Uterus (tissue), 4 donors: ENCODE results near the gene ASIC2. TPM values are rescaled to one million over a fixed set of nuclear protein-coding genes. Genes with fewer than 3 reads are reported as not detected.

Source experiments
- DNase-seq, 2 donors: peaks; one replicate each; pipeline ENCODE4 v3.0.0-alpha.2; 2019 to 2020
- H3K27ac ChIP-seq, 2 donors: fragments of 200-600 bp; sonication (generic); 1 replicate in 1 of 2; 2 replicates in 1 of 2; pipeline ENCODE4 v1.5.1; 2016 to 2018
- H3K27me3 ChIP-seq, 2 donors: fragments of 200-600 bp; sonication (generic); one replicate each; pipeline ENCODE4 v1.5.1; 2018 to 2019; ENCODE audit warnings: control low read depth in 1 of 2
- H3K36me3 ChIP-seq, 2 donors: fragments of 200-600 bp; sonication (generic); one replicate each; pipeline ENCODE4 v1.5.1; 2019; ENCODE audit warnings: control low read depth in 1 of 2
- H3K4me1 ChIP-seq, 2 donors: fragments of 200-600 bp; sonication (generic); one replicate each; pipeline ENCODE4 v1.5.1; 2018 to 2019; ENCODE audit warnings: control low read depth in 1 of 2
- H3K4me3 ChIP-seq, 2 donors: fragments of 200-600 bp; sonication (generic); 1 replicate in 1 of 2; 2 replicates in 1 of 2; pipeline ENCODE4 v1.5.1; 2018 to 2019; ENCODE audit warnings: mild to moderate bottlenecking in 1 of 2
- H3K9me3 ChIP-seq, 2 donors: fragments of 200-600 bp; sonication (generic); one replicate each; pipeline ENCODE4 v1.5.1; 2019; ENCODE audit warnings: control low read depth in 1 of 2
- POLR2A ChIP-seq, 2 donors: fragments of 450-650 bp; IDR thresholded peaks; one replicate each; pipeline ENCODE4 v1.6.1; 2016; ENCODE audit warnings: antibody characterized with exemption in 2 of 2, mild to moderate bottlenecking in 1 of 2, moderate library complexity in 1 of 2
- intact Hi-C: fragments of 100-400 bp; cut with DNase I; formaldehyde crosslinking; loops from one replicate; pipeline ENCODE4 v1.15.1; 2023; ENCODE audit warnings: low total_unique reads
- total RNA-seq, 4 donors: library from RNA; depleted of rRNA in 3 of 4; stranded (reverse); fragments of >200 nt in 3 of 4; gene quantifications; one replicate each; pipeline versions ENCODE4 v1.1.0 to v1.2.4, GENCODE V29; 2014 to 2023
- TF ChIP-seq, protein P1 (sequence below), 4 experiments: fragments of 200-600 bp in 2 of 4; fragments of 450-650 bp in 2 of 4; sonication (generic) in 2 of 4; IDR thresholded peaks; one replicate each; pipeline ENCODE4 v1.5.1; 2016 to 2019; ENCODE audit warnings: antibody characterized with exemption in 4 of 4, mild to moderate bottlenecking in 2 of 4, moderate library complexity in 1 of 4
- donor health status: DM: yes; HTN: yes; CAD: no.

The ASIC2 gene
- total RNA-seq, 4 donors from 2014 or later: 1.2 to 1.4 TPM; not detected in 2

DNA sequence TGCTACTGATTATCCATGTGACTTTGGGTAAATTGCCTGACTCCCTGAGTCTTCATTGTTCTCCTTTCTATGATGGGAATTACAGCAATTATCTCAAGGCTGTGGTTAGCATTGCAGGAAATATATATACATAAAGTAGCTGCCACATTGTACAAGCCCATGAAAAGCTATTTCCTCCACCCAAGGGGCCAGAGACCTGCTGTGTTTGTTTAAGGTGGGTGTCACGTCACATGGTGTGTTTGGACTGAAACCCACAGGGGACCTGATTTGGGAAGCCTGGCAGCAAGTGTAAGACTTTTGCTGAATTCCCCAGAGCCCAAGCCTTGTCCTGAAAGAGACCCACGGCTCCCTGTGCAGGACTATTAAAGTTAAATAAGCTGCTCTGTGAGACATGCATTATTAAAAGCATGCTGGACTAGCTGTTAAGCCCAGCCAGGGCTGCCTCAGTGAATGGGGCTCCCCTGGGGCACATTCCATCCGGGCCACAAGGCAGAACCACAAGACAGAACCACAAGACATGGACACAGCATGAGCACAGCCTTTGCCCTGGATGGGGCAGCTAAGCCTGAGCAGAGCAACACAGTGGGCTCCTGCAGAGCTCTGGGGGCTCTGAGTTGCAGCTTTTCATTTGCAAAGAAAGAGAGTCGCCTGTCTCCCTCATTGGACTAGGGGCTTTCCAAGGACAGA, 152.5 kb downstream of the ASIC2 start:
- no peaks in the 10 kb centered on the region for H3K36me3 ChIP-seq
- intact Hi-C loops: no loop called here
- H3K4me1 ChIP-seq: no peaks in the 10 kb centered on the region
- no peak overlapping the region for H3K4me3 ChIP-seq
- no peaks in the 10 kb centered on the region for H3K27me3 ChIP-seq
- no peak for TF ChIP-seq POLR2A (IDR thresholded peaks at IDR 0.05)
- TF ChIP-seq, protein P1, sequence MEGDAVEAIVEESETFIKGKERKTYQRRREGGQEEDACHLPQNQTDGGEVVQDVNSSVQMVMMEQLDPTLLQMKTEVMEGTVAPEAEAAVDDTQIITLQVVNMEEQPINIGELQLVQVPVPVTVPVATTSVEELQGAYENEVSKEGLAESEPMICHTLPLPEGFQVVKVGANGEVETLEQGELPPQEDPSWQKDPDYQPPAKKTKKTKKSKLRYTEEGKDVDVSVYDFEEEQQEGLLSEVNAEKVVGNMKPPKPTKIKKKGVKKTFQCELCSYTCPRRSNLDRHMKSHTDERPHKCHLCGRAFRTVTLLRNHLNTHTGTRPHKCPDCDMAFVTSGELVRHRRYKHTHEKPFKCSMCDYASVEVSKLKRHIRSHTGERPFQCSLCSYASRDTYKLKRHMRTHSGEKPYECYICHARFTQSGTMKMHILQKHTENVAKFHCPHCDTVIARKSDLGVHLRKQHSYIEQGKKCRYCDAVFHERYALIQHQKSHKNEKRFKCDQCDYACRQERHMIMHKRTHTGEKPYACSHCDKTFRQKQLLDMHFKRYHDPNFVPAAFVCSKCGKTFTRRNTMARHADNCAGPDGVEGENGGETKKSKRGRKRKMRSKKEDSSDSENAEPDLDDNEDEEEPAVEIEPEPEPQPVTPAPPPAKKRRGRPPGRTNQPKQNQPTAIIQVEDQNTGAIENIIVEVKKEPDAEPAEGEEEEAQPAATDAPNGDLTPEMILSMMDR (IDR thresholded peaks at IDR 0.05): no peak
- no peak overlapping the region for H3K27ac ChIP-seq
- DNase-seq: no peak
- no peaks in the 10 kb centered on the region for H3K9me3 ChIP-seq

DNA sequence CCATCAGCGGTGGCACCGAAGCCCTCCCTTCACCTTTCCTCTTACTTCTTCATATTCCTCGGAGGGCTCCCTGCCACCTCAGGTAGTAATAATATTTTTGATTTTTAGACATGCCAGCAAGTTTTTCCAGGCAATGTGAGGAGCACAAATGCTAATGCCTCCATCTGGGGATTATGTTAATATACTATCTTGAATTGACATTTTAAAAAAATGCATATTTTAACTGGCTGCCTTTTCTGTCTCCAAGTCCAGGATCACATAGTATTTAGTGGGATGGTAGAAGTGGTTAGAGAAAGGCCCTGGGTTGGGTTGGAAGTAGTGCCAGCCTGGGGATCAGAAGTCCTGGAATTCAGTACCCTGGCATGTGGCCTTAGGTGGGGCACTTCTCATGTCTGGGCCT, 154.5 kb downstream of the ASIC2 start:
- intact Hi-C loops: no loop called here
- no peak for TF ChIP-seq POLR2A (IDR thresholded peaks at IDR 0.05)
- TF ChIP-seq, protein P1 (IDR thresholded peaks at IDR 0.05): no peak
- no peaks in the 10 kb centered on the region for H3K4me1 ChIP-seq

DNA sequence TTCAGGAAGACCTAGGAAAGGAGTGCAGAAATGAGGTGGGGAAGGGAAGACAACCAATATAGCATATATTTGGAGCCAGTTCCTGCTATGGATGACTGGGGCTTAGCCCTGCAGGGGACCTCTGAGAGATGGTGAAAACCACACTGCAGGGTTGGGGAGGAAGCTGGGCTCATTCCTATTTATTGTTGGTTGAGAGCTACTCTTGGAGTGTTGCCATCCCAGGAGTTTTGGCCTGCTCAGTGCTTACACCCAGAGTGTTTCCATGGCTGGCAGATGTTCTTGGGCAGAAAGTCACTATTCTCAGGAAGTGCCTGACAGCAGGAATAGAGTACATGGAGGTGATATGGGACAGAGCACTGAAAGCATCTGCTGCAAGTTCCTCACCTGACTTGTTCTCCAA, 155.7 kb downstream of the ASIC2 start:
- no peak overlapping the region for H3K4me3 ChIP-seq
- TF ChIP-seq POLR2A (IDR thresholded peaks at IDR 0.05): no peak
- TF ChIP-seq, protein P1 (IDR thresholded peaks at IDR 0.05): no peak
- H3K4me1 ChIP-seq: no peaks in the 10 kb centered on the region
- H3K27ac ChIP-seq: no peak overlapping the region
- intact Hi-C loops: no loop called here
- no peaks in the 10 kb centered on the region for H3K36me3 ChIP-seq
- H3K27me3 ChIP-seq: no peaks in the 10 kb centered on the region
- no peak for DNase-seq
- H3K9me3 ChIP-seq: no peaks in the 10 kb centered on the region

More for the DNA sequence above, 154.5 kb downstream of the ASIC2 start:
- Histone ChIP-seq H3K27ac (no peak overlapping the region), H3K9me3 (no peaks in the 10 kb centered on the region), H3K27me3 (no peaks in the 10 kb centered on the region), H3K36me3 (no peaks in the 10 kb centered on the region), H3K4me3 (no peak overlapping the region)
- no peak for DNase-seq

DNA sequence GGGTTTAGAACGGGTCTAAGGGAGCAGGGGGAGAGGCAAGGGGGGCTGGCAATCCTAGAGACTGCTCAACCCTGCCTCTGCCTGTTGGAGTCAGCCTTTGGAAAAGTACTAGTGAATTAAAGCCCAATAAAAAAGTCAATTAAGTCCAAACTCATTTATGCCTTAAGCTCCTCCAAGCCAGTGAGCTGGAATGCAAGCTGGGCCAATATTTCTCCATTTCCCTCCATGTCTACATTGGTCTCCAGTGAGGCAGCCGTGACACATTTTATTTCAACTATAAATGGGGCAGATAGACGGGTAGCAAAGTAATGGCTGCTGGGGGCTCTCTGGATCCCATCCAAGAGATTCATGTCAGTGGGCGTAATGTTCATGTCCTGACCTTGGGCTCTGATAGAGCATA, 157.4 kb downstream of the ASIC2 start:
- Histone ChIP-seq H3K4me3 (no peak overlapping the region), H3K9me3 (no peaks in the 10 kb centered on the region), H3K4me1 (no peaks in the 10 kb centered on the region), H3K36me3 (no peaks in the 10 kb centered on the region), H3K27ac (no peak overlapping the region), H3K27me3 (no peaks in the 10 kb centered on the region)
- TF ChIP-seq POLR2A (IDR thresholded peaks at IDR 0.05): no peak
- TF ChIP-seq, protein P1 (IDR thresholded peaks at IDR 0.05): no peak
- intact Hi-C loops: no loop called here
- no peak for DNase-seq

DNA sequence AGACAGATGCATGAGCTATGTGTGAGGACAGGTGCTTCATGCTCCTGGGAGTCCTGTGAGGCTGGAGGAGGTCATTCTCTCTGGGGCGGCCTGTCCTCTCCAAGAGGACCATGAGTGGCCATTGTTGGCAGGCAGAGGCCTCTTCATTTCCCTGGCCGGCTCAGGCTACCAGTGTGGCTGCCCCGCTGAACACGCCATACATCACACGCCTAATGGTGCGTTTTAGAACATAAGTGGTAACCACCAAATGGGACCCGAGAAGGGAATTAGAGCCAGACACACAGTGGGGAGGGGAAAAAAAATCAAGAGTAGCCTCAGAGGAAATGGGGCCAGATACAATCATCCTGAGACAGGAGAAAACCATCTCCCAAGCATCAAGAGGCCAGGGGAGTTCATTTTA, 161.5 kb downstream of the ASIC2 start:
- no peak for TF ChIP-seq POLR2A (IDR thresholded peaks at IDR 0.05)
- TF ChIP-seq, protein P1 (IDR thresholded peaks at IDR 0.05): no peak
- Histone ChIP-seq H3K27ac (no peak overlapping the region), H3K4me1 (no peaks in the 10 kb centered on the region), H3K36me3 (no peaks in the 10 kb centered on the region), H3K4me3 (no peak overlapping the region), H3K9me3 (no peaks in the 10 kb centered on the region), H3K27me3 (no peaks in the 10 kb centered on the region)
- intact Hi-C loops: no loop called here
- no peak for DNase-seq
